GM18507 (cell line): ENCODE data around the gene YPEL3.

Source experiments
- DNase-seq: peaks from one replicate; pipeline ENCODE4 v3.0.0; 2011; ENCODE audit warnings: low read depth; ENCODE audit not compliant: insufficient read length; ENCODE audit errors: extremely low spot score
- FAIRE-seq: peaks from 2 replicates; lab custom pipeline; 2011; peaks lifted over from hg19 to GRCh38; lab: Jason Lieb, UNC

Gene YPEL3

DNA sequence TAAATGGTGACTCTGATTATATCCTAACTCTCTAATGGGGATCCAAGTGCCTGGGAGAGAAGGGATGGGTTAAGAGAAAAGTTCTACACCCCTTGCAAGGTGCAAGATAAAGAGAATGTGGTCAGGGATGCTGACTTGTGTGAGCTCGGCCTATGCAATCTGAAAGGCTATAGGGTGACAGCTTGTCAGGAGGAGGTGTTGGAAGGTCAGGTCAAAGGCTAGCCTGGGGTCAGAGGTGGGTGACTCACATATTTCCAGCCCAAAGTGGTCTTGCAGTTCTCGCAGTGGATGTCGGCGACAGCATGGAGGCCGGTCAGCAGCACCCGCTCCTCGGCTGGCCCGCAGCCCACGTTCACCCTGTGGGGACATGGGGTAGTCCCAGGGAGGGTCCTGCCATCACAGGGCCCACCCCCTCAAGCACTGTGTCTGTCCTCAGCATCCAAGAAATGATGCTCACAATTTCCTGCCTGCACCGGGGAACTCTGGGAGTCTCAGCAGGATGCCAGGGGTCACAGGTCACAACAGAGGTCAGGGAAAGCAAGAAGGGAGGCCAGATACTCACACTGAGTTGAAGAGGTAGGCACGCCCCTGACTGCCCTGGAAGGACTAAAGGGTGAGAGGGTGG, 1.4 kb downstream of the YPEL3 start:
- FAIRE-seq = no peak
- DNase-seq = no peak

DNA sequence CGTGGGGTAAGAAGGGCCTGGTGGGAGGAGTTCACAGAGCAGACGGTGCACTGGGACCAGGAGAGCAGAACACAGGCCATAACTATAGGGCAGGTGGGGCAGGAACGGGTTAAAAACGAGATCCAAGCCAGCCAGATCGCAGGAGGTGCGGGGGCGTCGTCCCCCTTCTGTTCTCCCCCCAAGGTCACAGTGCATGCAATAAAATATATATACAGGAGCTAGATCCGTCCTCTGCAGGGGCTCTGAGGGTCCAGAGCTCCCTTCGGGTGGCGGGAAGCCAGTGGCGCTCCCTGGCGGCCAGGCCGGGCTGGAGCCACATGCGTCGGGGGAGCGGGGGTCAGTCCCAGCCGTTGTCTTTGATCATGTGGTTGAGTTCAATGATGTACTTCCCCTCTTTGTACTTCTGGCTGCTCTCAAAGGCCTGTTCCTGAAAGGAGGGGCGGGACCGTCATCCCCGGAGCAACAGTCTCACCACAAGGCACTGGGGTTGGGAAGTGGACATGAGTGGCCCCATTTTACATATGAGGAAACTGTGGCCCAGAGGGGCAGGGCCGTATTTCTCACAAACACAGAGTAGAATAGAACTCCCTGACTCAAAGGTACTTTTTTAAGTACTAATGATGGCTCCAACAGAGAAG, 3.5 kb downstream of the YPEL3 start:
- DNase-seq (peak; percentile 85), FAIRE-seq (peak; percentile 97)

DNA sequence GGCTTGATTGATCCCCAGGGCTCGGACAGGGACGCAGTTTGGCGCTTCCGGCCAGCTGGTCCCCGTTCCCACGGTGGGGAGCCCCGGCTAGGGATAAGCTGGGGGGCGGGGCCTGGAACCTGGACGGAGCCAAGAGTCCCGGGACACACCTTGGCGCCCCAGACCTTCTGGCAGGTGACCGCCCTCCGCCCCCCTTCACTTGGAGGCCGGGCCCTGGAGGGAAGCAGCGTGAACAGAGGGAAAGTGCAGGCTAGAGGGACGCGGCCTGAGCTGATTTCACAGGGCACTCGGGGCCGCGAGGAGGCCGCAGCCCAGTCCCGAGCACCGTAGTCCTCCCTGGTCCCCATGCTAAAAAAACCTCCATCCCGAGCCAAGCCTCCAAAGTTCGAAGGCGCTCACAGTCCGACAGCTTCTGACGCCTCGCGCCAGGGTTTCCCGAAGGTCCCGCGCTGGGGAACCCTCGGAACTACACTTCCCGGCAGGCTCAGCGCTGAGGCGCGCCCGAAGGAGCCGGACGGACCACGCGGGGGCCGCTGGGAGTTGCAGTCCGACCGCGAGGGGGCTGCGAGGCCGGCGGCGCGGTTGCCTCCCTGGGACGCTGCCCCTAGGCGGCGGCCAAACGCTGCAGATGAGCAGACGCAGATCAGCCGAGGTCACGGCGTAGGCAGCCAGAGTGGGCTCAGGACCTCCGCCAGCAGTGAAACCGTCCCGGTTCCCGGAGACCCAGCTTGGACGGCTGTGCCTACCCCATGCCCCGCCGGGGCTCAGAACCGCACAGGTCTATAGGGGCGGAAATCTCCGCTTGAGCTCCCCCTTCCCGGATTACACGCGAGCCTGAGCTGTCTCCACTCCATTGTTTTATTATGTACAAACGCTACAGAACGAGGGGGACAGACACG, 4.3 kb downstream of the YPEL3 start, which contains the start of gene TBX6:
TSS of gene TBX6 (minus strand) at position 451 of the 899 bp plus-strand sequence. CDS start 731 bp downstream, outside the sequence.
- FAIRE-seq = peak; percentile 91
- peak; percentile 82 for DNase-seq

DNA sequence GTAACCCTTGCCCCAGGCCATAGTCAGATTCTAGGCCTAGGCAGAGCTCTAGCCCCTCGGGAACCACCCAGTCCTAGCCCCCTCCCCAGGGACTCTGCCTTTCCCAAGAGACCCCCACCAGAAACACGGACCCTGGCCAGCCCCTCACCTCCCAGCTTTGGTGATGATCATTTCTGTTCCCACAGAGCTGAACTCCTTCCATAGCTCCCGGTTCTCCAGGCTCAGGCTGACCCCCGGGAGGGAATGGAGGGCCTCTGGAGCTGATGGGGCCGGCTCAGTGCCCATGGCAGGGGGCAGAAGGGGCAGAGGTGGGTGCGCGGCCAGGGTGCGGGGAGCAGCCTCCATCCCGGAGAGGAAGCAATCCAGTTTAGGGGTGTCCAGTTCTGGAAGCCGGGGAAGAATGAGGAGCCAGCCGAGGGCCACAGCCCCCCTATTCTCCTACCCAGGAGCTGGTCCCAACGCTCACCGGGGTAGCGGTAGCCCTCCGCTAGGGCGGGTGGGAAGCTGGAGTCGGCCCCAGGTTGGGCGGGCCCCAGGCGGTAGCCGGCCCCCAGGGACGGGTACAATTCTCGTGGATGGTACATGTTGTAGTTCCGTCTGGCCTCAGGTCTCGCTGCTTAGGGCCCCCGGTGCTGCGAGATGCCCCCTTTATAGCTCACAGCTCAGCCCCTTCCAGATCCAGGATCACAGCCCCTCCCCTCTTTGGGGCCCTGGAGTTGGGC, 5.2 kb downstream of the YPEL3 start:
- FAIRE-seq = no peak
- DNase-seq = no peak

DNA sequence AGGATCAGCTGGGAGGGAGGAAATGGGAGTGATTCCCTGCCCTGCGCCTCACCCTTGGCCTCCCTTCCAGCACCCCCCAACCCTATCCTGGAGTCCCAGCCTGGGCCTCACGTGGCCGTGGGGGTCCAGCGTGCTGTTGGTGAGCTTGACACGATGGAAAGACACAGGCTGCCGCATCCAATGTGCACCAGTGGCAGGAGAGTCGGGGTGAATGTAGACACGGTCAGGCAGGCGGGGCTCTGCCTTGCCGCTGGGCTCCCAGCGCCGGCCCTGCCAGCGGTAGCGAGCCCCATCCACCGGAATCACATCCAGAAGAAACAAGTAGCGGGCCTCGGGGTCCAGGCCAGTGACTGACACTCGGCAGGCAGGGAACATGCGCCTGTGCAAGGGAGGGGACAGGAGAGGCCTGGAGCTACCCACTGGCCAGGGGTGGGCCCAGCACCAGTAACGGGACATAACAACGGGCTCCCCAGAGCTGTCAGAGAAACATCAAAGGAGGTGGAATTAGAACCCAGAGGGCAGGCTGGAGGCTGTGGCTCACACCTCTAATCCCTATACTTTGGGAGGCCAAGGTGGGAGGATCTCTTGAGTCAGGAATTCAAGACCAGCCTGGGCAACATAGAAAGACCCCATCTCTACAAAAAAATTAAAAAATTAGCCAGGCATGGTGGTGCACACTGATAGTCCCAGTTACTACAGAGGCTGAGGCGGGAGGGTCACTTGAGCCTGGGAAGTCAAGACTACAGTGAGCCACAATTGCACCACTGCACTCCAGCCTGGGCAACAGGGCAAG, 7.0 kb downstream of the YPEL3 start:
- DNase-seq (no peak), FAIRE-seq (no peak)

DNA sequence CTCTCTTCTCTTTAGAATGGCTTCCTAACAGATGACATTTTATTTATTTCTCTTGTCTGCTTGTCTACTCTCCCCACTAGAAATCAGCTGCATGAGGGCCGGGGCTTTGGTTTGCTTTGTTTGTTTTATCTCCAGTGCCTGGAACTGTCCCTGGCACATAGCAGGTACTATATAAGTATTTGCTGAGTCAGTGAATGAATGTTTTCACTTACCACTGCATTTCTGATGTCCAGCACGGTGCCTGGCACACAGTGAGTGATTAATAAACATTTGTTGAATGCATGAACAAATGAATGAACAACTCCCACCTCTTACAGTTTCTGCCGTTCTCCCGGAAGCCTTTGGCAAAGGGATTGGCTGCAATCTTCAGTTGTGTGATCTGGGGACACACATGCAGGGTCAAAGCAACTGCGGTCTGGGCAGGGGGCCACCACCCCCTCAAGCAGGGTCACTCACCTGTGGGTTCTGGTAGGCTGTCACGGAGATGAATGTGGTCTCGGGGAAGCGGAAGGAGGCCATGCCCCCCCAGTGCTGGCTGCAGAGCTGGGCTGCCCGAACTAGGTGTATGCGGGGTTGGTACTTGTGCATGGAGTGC, 7.7 kb downstream of the YPEL3 start:
- DNase-seq (no peak), FAIRE-seq (no peak)

DNA sequence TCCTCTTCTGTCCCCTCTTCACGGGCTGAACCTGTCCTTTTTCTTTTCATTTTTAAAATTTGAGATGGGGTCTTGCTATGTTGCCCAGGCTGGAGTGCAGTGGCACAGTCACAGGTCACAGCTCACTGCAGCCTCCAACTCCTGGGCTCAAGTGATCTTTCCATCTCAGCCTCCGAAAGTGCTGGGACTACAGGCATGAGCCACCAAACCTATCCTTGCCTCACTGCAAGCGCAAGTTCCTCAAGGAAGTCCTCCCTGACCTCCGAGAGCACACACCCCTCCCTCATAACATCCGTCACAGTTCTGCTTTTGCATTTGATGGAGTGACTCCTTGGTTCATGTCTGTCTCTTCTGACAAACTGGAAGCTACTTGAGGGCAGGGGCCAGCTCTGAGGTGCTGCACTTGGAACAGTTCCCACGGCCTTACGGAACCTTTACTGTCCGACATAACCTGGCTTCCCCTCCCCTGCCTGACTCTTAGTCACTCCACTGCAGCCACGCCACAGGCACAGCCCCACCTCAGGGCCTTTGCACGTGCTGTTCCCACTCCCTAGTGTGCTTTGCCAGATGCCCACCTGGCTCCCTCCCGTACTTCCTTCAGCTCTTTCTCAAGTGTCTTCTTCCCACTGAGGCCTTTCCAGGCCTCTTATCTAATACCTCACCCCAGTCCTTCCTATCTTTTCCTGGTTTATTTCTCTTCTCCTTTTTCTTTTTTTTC, 8.7 kb downstream of the YPEL3 start:
- DNase-seq = no peak
- no peak for FAIRE-seq

DNA sequence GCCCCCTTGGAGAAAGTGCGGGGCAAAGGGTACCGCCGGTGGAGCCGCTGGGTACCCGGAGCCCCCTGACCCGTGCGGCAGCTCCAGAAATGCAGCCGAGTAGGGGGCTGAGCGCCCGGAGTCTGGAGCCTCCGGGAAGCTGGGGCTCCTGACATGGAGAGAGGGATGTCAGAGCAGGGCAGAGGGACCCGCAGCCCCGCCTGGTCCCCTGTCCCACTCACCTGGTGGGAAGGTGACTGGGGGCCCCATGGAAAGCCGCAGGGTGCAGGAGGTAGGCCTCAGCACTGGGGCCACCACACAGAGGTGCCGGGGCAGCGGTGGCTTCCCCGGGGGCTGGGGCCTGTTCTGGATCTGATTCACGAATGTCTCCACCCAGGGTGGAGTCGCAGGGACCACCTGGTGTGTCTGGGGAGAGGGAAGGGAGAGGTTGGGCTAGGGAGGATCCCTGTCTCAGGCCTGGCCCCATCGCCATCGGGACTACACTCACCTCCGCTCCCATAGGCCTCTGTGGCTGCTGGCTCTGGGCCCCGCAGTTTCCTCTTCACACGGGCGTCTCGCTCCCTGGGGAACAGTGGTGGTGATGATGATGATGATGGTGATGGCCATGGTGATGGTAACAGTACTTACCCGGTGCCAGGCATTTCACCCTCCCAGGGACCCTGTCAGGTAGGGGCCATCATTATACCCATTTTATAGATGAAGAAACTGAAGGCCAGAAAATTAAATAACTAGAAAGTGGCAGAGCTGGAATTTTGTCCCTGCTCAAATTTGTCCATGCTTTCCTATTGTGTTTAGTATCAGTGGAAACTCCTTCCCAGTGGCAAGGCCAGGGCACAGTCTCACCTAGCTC, 9.5 kb downstream of the YPEL3 start:
- FAIRE-seq (no peak), DNase-seq (no peak)

DNA sequence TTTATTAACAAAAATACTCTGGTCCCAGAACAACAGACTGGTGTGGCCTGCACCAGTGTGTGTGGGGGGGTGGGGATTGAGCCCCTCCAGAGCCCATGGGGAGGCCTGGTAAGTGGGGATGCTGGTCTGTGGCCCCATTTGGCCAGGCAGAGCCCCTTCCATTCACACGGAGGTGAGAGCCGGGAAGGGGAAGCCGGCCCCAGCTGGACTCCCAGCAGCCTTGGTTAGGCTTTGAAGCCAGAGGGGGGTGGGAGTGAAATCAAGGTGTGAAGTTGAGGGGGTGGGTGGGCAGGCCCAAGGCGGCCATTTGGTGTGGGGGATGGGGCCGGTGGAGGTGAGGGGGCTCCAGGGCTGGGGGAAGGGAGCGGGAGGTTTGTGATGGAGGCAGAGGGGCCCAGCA, 10.2 kb downstream of the YPEL3 start:
- DNase-seq (no peak), FAIRE-seq (no peak)

DNA sequence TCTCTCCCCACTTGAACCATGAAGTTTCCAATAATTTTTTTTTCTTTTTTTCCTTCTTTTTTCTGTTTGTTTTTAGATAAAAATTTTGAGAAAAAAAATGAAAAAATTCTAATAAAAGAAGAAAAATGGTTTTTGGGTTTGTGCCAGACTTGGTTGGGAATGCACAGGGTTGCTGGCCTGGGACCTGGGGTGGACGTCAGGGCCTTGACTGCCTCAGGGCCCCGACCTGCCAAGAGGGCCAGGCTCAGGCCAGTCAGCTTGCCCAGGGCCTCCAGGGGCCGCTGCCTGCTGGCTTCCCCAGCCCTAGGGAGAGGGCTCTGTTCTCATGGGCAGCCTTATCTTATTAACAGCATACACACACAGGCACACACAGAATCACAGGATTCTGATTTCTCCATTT, 10.8 kb downstream of the YPEL3 start:
- FAIRE-seq = no peak
- DNase-seq = no peak

DNA sequence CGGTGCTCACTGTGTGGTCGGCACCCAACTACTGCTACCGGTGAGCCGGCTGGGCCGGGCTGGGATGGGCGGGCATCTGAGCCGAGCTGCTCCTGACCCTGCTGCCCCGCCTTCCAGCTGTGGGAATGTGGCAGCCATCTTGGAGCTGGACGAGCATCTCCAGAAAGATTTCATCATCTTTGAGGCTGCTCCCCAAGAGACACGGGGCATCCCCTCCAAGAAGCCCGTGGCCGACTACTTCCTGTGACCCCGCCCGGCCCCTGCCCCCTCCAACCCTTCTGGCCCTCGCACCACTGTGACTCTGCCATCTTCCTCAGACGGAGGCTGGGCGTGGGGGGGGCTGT, 11.2 kb downstream of the YPEL3 start:
- no peak for FAIRE-seq
- DNase-seq = no peak

DNA sequence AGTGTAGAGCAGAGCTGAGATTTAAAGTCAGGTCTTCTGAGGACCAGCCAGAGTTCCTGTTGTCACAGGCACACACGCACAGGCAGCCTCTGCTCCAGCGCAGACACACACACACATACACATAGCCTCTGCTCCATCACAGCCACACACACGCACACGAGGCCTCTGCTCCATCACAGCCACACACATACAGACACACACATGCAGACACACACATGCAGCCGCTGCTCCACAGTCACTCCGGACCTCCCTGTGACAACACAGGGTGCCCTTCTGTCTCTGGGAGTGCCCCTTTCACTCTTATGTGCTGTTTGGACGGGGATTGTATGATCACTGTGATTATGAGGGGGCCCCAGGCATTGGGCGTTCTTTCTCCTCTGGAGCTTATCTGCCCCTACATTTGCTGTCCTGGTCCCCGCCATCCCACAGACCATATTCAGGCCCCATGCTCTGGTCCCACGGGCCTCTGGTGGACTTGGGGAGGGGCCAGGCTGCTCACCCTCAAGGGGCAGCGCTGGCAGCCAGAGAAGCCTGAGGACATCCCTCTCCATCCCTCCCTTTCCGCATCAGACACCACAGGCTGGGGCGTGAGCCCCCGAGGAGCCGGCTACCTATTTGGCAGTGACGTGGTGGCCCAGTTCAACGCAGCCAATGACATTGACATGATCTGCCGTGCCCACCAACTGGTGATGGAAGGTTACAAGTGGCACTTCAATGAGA, 11.8 kb downstream of the YPEL3 start:
- FAIRE-seq (no peak), DNase-seq (no peak)

DNA sequence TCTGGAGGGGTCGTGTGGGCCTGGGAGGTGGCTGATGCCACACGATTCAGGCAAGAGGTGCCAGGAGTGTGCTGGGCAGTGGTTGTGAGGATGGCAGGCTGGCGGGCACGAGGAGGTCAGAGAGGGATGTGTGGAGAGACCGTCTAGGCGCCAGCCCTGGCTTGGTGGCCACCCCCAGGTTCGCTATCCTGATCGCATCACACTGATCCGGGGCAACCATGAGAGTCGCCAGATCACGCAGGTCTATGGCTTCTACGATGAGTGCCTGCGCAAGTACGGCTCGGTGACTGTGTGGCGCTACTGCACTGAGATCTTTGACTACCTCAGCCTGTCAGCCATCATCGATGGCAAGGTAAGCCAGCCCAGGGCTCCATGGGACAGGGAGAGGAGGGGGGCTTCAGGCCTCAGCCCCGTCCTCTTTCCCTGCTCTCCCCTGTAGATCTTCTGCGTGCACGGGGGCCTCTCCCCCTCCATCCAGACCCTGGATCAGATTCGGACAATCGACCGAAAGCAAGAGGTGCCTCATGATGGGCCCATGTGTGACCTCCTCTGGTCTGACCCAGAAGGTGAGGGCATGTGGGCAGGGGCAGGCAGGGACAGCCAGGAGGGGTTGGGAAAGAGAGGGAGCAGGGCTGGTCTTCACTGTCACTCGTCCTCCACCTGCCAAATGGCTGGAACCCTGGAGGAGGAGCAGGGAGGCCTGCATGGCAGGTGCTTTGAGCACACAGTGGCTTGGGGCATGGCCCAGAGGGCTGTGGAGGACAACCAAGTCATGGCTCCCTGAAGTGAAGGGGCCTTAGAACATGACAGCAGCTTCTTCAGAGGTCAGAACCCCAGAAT, 12.6 kb downstream of the YPEL3 start:
- no peak for FAIRE-seq
- no peak for DNase-seq

DNA sequence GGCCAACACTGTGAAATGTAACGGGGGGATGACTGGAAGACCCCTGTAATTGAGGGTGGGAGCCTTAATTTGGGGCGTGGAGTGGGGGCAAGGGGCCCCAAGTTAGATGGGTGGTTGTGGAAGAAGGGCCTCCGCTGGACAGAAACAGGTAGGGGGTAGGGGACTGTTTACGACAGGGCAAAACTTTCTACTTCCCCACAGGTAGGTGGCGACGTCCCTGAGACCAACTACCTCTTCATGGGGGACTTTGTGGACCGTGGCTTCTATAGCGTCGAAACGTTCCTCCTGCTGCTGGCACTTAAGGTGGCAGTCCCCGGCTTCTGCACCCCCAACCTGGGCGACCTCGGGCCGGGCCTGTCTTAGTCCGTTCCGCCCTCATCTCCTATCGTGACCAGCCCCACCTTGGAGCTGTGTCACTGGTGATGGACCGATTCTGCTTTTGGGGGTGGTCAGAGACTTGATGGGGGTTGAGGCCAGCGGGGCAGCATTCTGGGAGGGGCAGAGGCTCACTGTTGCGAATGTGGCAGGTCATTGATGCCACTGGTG, 13.4 kb downstream of the YPEL3 start:
- FAIRE-seq = no peak
- DNase-seq = no peak

DNA sequence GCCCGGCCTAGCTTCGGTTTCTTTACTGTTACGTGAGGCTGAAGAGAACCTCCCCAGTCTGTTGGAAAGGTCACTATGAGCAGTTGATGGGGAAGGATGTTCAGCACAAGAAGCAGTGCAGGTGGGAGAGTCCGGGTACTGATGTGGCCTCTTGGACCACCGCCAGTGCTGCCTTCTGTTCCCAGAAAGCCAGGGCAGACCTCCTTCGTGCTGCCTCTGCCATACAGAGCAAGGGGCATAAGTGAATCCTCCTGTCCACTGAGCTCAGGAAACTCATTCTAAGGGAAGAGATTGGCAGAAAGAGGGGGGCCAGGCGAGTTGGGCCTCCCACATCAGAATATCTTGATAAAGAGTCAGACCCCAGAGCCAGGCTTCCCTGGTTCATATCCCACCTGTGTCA, 16.5 kb downstream of the YPEL3 start:
- no peak for FAIRE-seq
- DNase-seq = no peak

DNA sequence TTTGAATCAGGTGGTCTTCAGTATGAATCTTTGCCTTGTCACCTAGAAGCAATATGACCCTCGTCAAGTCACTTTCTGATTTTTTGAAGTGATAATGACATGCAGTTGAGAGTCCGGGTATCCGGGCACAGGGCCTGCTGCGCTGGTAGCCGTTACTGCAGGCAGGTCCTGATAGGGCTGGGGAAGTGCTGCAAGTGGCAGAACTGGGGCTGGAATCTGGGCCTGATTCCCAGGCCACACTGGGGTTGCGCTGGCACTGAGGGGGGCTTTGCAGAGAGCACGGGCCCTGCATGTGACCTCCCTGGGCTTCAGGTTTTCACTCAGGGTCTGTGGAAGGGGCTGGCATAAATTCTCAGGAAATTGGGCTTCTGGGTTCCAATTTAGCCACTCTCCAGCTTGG, 17.3 kb downstream of the YPEL3 start:
- FAIRE-seq = no peak

More for the DNA sequence above, 17.3 kb downstream of the YPEL3 start:
- no peak for DNase-seq
